HCT116 (cell line): ENCODE measurements around the gene DDX6. TPM values are rescaled to one million over a fixed set of nuclear protein-coding genes. Genes with fewer than 3 reads are reported as not detected.

Experiments
- ATAC-seq: fragments of 200-7000 bp; cut with Tn5 transposase; 2 replicates; pipeline ENCODE4 v1.9.1; 2020; ENCODE audit warnings: mild to moderate bottlenecking, moderate library complexity
- BruUV-seq: library from RNA; stranded (reverse); fragments of 400-500 nt; replicated peaks from 2 replicates; lab custom pipeline; 2021; lab: Mats Ljungman, UMichigan
- CTCF ChIA-PET: fragments of 300-600 bp; sonication (Branson Sonifier 250); formaldehyde crosslinking; loops from one replicate; lab custom pipeline; 2021; ENCODE audit warnings: antibody characterized with exemption; lab: Charles Lee
- POLR2A ChIA-PET: fragments of 300-600, 350-600 bp; sonication (Branson Sonifier 250); formaldehyde crosslinking; loops from one replicate; lab custom pipeline; 2021; ENCODE audit warnings: antibody characterized with exemption; lab: Charles Lee
- RAD21 ChIA-PET, 2 experiments: fragments of 300-600 bp; sonication (Branson Sonifier 250); formaldehyde crosslinking; loops; one replicate each; lab custom pipeline; 2023; ENCODE audit warnings: low total read pairs in 2 of 2; ENCODE audit not compliant: uncharacterized antibody in 2 of 2, unreplicated experiment in 2 of 2, low non-redundant PET in 1 of 2; lab: Charles Lee
- DNase-seq: peaks from one replicate; pipeline ENCODE4 v3.0.0-alpha.2; 2010; ENCODE audit warnings: low read depth, low spot score
- H2AFZ ChIP-seq: fragments of 200-600 bp; shearing (Covaris generic), sonication (generic); 2 replicates; pipeline ENCODE4 v1.6.1; 2017; ENCODE audit warnings: low read depth, mixed run types, mixed read lengths, antibody characterized with exemption, low read length; ENCODE audit not compliant: poor library complexity, severe bottlenecking
- H3K27ac ChIP-seq: 2 replicates; pipeline ENCODE4 v1.5.1; 2012; ENCODE audit warnings: low read depth, low read length
- H3K27me3 ChIP-seq: fragments of 200-600 bp; sonication (generic); 2 replicates; pipeline ENCODE4 v1.6.1; 2016; ENCODE audit warnings: mixed run types, low read length, mixed read lengths; ENCODE audit not compliant: insufficient read depth
- H3K36me3 ChIP-seq, 2 experiments: fragments of 200-500 bp in 1 of 2; fragments of 200-600 bp in 1 of 2; sonication (Bioruptor generic) in 1 of 2; sonication (generic) in 1 of 2; 2 replicates each; pipeline versions ENCODE4 v1.5.1 to v1.6.1; 2014 to 2016; ENCODE audit warnings: low read length in 2 of 2, inconsistent platforms in 1 of 2, mixed read lengths in 1 of 2, mixed run types in 1 of 2; ENCODE audit not compliant: insufficient read depth in 2 of 2, control insufficient read depth in 1 of 2
- H3K4me1 ChIP-seq, 2 experiments: fragments of 200-600 bp in 1 of 2; sonication (generic) in 1 of 2; 2 replicates each; pipeline versions ENCODE4 v1.5.1 to v1.6.1; 2012 to 2017; ENCODE audit warnings: low read length in 2 of 2, inconsistent platforms in 1 of 2, mild to moderate bottlenecking in 1 of 2, mixed read lengths in 1 of 2, mixed run types in 1 of 2, moderate library complexity in 1 of 2; ENCODE audit not compliant: insufficient read depth in 2 of 2, control insufficient read depth in 1 of 2
- H3K4me2 ChIP-seq: fragments of 200-600 bp; sonication (generic); 2 replicates; pipeline ENCODE4 v1.6.1; 2017; ENCODE audit warnings: mixed run types, low read length, mixed read lengths
- H3K4me3 ChIP-seq, 2 experiments: fragments of 200-600 bp in 1 of 2; sonication (generic) in 1 of 2; replicated peaks in 1 of 2; 2 replicates each; pipeline ENCODE4 v1.5.1; 2011 to 2016; ENCODE audit warnings: low read length in 2 of 2, control low read depth in 1 of 2, low read depth in 1 of 2, mild to moderate bottlenecking in 1 of 2, mixed read lengths in 1 of 2, mixed run types in 1 of 2
- H3K79me2 ChIP-seq: fragments of 200-600 bp; sonication (generic); 2 replicates; pipeline ENCODE4 v1.6.1; 2017; ENCODE audit warnings: mild to moderate bottlenecking, mixed run types, low read length, moderate library complexity, mixed read lengths; ENCODE audit not compliant: insufficient read depth
- H3K9ac ChIP-seq: fragments of 200-600 bp; sonication (generic); 2 replicates; pipeline ENCODE4 v1.6.1; 2016; ENCODE audit warnings: low read length, mixed read lengths
- H3K9me2 ChIP-seq: fragments of 200-600 bp; sonication (generic), shearing (Covaris generic); 2 replicates; pipeline ENCODE4 v1.6.1; 2017; ENCODE audit warnings: mixed run types, mild to moderate bottlenecking, moderate library complexity; ENCODE audit not compliant: insufficient read depth
- H3K9me3 ChIP-seq, 2 experiments: fragments of 200-500 bp in 1 of 2; fragments of 200-600 bp in 1 of 2; sonication (Bioruptor generic) in 1 of 2; sonication (generic) in 1 of 2; 2 replicates each; pipeline ENCODE4 v1.6.1; 2014 to 2017; ENCODE audit warnings: low read length in 2 of 2, mixed read lengths in 2 of 2, inconsistent platforms in 1 of 2, low read depth in 1 of 2, mild to moderate bottlenecking in 1 of 2, mixed run types in 1 of 2, moderate library complexity in 1 of 2; ENCODE audit not compliant: control insufficient read depth in 1 of 2, insufficient read depth in 1 of 2
- H4K20me1 ChIP-seq: fragments of 200-600 bp; sonication (generic), shearing (Covaris generic); 2 replicates; pipeline ENCODE4 v1.6.1; 2017; ENCODE audit warnings: mixed run types, mild to moderate bottlenecking, moderate library complexity; ENCODE audit not compliant: insufficient read depth
- CEBPB ChIP-seq: IDR thresholded peaks from 2 replicates; pipeline ENCODE4 v1.6.1; 2012; ENCODE audit warnings: low read depth
- EGR1 ChIP-seq: IDR thresholded peaks from 2 replicates; pipeline ENCODE4 v1.6.1; 2012; ENCODE audit warnings: low read depth
- ELF1 ChIP-seq: IDR thresholded peaks from 2 replicates; pipeline ENCODE4 v1.6.1; 2012; ENCODE audit warnings: low read depth, borderline replicate concordance
- FOSL1 ChIP-seq: IDR thresholded peaks from 2 replicates; pipeline ENCODE4 v1.6.1; 2012; ENCODE audit warnings: low read depth
- JUND ChIP-seq: IDR thresholded peaks from 2 replicates; pipeline ENCODE4 v1.6.1; 2012
- RAD21 ChIP-seq: IDR thresholded peaks from 2 replicates; pipeline ENCODE4 v1.6.1; 2012; ENCODE audit warnings: low read depth, mild to moderate bottlenecking
- SIN3A ChIP-seq: IDR thresholded peaks from 2 replicates; pipeline ENCODE4 v1.6.1; 2012; ENCODE audit warnings: low read depth
- SP1 ChIP-seq: IDR thresholded peaks from 2 replicates; pipeline ENCODE4 v1.6.1; 2012; ENCODE audit warnings: low read depth
- SRF ChIP-seq: IDR thresholded peaks from 2 replicates; pipeline ENCODE4 v1.6.1; 2012; ENCODE audit warnings: low read depth
- ZFX ChIP-seq: fragments of 450-650 bp; IDR thresholded peaks from 2 replicates; pipeline ENCODE4 v1.6.1; 2017
- intact Hi-C: fragments of 100-400 bp; cut with micrococcal nuclease; formaldehyde crosslinking; loops from 2 replicates; pipeline ENCODE4 v1.10.0; 2022
- total RNA-seq: library from RNA; stranded (reverse); gene quantifications from one replicate; pipeline ENCODE4 v1.2.1, GENCODE V29; 2021; ENCODE audit not compliant: unreplicated experiment
- TF ChIP-seq, protein P1 (sequence below), 3 experiments: fragments of 200-600 bp in 1 of 3; sonication (generic) in 1 of 3; IDR thresholded peaks in 2 of 3; conservative IDR thresholded peaks in 1 of 3; 2 replicates each; pipeline ENCODE4 v1.5.1; 2012 to 2017; ENCODE audit warnings: low read depth in 2 of 3, low read length in 2 of 3, antibody characterized with exemption in 1 of 3, borderline replicate concordance in 1 of 3, control low read depth in 1 of 3, mild to moderate bottlenecking in 1 of 3, mixed read lengths in 1 of 3, mixed run types in 1 of 3, moderate library complexity in 1 of 3; ENCODE audit not compliant: insufficient read depth in 1 of 3

DDX6 gene
- total RNA-seq, 1 experiment from 2014 or later = 150 TPM

DNA sequence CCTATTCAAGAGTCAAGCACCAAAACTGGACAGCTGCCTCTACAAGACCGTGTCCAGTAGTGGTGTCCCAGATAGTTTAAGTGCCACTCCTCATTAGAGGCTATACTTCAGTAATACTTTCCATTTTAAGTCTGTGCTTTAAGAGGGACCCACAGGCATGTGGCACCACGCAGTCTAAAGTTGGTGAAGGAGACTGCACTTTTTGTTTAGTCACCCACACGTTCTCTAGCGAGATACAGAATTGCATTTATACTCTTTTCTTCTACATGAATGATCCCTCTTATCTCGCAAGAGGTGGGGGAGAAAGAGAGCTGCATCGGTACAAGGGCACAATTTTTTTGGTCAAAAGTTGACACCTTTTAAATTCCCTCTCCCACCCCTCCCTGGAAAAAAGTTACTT is 41.5 kb downstream of the DDX6 start:
- Histone ChIP-seq H2AFZ (no peak overlapping the region), H3K79me2 (0 out of 2 replicates have a peak, but pooled peaks cover 3% of the 10 kb centered on the region), H3K27me3 (no peaks in the 10 kb centered on the region), H3K36me3 (peaks cover 34 to 43% of the 10 kb centered on the region in 2 experiments), H3K9me2 (no peaks in the 10 kb centered on the region), H3K27ac (no peak overlapping the region), H3K4me1 (no peaks in the 10 kb centered on the region), H3K4me2 (no peak overlapping the region), H4K20me1 (no peaks in the 10 kb centered on the region), H3K9me3 (no peaks in the 10 kb centered on the region), H3K9ac (no peak overlapping the region), H3K4me3 (no peak overlapping the region)
- DNase-seq (no peak), ATAC-seq (no peak)
- TSS peak; percentile 27 for BruUV-seq
- CTCF ChIA-PET = no interaction called here
- POLR2A ChIA-PET = no interaction called here
- TF ChIP-seq, protein P1, sequence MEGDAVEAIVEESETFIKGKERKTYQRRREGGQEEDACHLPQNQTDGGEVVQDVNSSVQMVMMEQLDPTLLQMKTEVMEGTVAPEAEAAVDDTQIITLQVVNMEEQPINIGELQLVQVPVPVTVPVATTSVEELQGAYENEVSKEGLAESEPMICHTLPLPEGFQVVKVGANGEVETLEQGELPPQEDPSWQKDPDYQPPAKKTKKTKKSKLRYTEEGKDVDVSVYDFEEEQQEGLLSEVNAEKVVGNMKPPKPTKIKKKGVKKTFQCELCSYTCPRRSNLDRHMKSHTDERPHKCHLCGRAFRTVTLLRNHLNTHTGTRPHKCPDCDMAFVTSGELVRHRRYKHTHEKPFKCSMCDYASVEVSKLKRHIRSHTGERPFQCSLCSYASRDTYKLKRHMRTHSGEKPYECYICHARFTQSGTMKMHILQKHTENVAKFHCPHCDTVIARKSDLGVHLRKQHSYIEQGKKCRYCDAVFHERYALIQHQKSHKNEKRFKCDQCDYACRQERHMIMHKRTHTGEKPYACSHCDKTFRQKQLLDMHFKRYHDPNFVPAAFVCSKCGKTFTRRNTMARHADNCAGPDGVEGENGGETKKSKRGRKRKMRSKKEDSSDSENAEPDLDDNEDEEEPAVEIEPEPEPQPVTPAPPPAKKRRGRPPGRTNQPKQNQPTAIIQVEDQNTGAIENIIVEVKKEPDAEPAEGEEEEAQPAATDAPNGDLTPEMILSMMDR (IDR thresholded peaks at IDR 0.05 in 2 of 3, conservative IDR thresholded peaks at IDR 0.05 in 1 of 3; ENCODE audit: borderline replicate concordance in 1 of 3, insufficient read depth in 1 of 3, low read depth in 2 of 3, low read length in 2 of 3) = no peak
- TF ChIP-seq ZFX = no peak
- TF ChIP-seq SP1 = no peak
- no peak for TF ChIP-seq JUND
- TF ChIP-seq ELF1 = no peak
- no peak for TF ChIP-seq SIN3A
- TF ChIP-seq FOSL1 = no peak
- RAD21 ChIA-PET = no interaction called here
- intact Hi-C loops = no loop called here

DNA sequence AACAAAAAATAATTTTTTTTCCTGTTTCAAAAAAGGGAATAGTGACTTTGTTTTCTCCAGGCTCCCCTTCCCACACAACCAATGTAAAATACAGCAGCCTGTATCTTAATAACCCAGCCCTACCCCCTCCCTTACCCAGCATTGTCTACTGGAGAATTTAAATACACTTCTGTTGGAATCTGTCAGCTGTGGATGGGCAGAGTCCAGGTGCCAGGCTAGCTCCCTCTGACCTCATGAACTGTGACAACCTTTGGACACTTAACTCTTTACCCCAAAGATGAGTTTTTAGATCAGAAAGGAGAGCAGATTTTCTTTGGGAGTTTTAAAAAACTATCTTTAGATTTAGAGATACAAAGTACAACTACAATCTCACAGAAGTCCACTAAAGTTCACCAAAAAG is 42.9 kb downstream of the DDX6 start:
- ChIA-PET RAD21 (no interaction called here), POLR2A (interaction anchor here (0.6 kb wide), 1 partner anchor 102 kb away, joined by 3 read pairs; no protein-coding TSS in a partner anchor), CTCF (no interaction called here)
- Histone ChIP-seq H3K36me3 (peaks cover 26 to 33% of the 10 kb centered on the region in 2 experiments; a peak in 3 of 4 replicates), H3K79me2 (no peaks in the 10 kb centered on the region), H3K4me2 (no peak overlapping the region), H3K4me1 (no peaks in the 10 kb centered on the region), H3K27me3 (no peaks in the 10 kb centered on the region), H3K27ac (no peak overlapping the region), H3K9ac (no peak overlapping the region), H3K9me3 (no peaks in the 10 kb centered on the region), H2AFZ (no peak overlapping the region), H3K4me3 (no peak overlapping the region), H4K20me1 (no peaks in the 10 kb centered on the region), H3K9me2 (no peaks in the 10 kb centered on the region)
- no TSS peak for BruUV-seq
- ATAC-seq (no peak), DNase-seq (no peak)
- TF ChIP-seq EGR1 = no peak
- TF ChIP-seq CEBPB = no peak
- TF ChIP-seq JUND = no peak
- no peak for TF ChIP-seq RAD21
- TF ChIP-seq SRF = no peak
- no peak for TF ChIP-seq ELF1
- intact Hi-C loops = no loop called here
